HEK293T (cell line): ENCODE measurements around the gene CCDC177.

ENCODE experiments used
- ARNT ChIP-seq: fragments of 450-650 bp; IDR thresholded peaks from 2 replicates; pipeline ENCODE4 v1.6.1; 2017; ENCODE audit warnings: mild to moderate bottlenecking
- BHLHE40 ChIP-seq: fragments of 450-650 bp; IDR thresholded peaks from 2 replicates; pipeline ENCODE4 v1.6.1; 2016; ENCODE audit warnings: mild to moderate bottlenecking, moderate library complexity, borderline replicate concordance
- CTBP1 ChIP-seq: fragments of 450-650 bp; IDR thresholded peaks from 2 replicates; pipeline ENCODE4 v1.6.1; 2016; ENCODE audit warnings: borderline replicate concordance
- ELF4 ChIP-seq: fragments of 450-650 bp; IDR thresholded peaks from 2 replicates; pipeline ENCODE4 v1.6.1; 2017; ENCODE audit warnings: antibody characterized with exemption
- FOXA1 ChIP-seq: fragments of 450-650 bp; IDR thresholded peaks from 2 replicates; pipeline ENCODE4 v1.6.1; 2016; ENCODE audit warnings: mild to moderate bottlenecking
- FOXK2 ChIP-seq: fragments of 450-650 bp; IDR thresholded peaks from 2 replicates; pipeline ENCODE4 v1.6.1; 2016; ENCODE audit warnings: mild to moderate bottlenecking
- FOXM1 ChIP-seq: fragments of 450-650 bp; IDR thresholded peaks from 2 replicates; pipeline ENCODE4 v1.6.1; 2017; ENCODE audit warnings: mild to moderate bottlenecking, borderline replicate concordance
- HDGF ChIP-seq: fragments of 450-650 bp; IDR thresholded peaks from 2 replicates; pipeline ENCODE4 v1.6.1; 2017; ENCODE audit warnings: antibody characterized with exemption, borderline replicate concordance
- LEF1 ChIP-seq: fragments of 450-650 bp; IDR thresholded peaks from 2 replicates; pipeline ENCODE4 v1.6.1; 2017; ENCODE audit warnings: mild to moderate bottlenecking, borderline replicate concordance
- NFRKB ChIP-seq: fragments of 450-650 bp; IDR thresholded peaks from 2 replicates; pipeline ENCODE4 v1.6.1; 2016; ENCODE audit warnings: mild to moderate bottlenecking, moderate library complexity
- SP1 ChIP-seq: fragments of 450-650 bp; IDR thresholded peaks from 2 replicates; pipeline ENCODE4 v1.6.1; 2017
- TF ChIP-seq, protein P1 (sequence below): fragments of 450-650 bp; IDR thresholded peaks from 2 replicates; pipeline ENCODE4 v1.6.1; 2016

DNA sequence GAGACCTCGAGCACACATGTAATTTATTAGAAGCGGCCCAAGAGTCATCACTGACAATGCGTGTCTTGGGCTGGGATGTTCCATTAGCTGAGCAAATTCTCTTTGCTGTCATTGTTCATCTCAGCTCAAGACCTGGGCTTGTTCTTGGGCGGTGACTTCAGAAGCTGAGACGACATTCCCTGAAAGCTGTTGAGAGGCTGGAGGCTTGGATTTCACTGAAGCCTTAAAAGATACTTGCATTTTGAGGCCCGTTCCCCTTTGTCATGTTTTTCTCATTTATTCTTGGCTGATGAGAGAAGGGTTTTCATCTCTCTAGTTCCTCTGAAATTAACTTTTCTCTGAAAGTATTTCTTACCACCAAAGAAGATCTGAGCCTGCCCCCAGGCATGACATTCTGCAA lies 20.2 kb upstream of the CCDC177 start:
- TF ChIP-seq HDGF (no peak), SP1 (no peak), ELF4 (no peak), FOXA1 (no peak), FOXK2 (no peak), FOXM1 (no peak), NFRKB (no peak), CTBP1 (no peak), LEF1 (no peak), ARNT (no peak), BHLHE40 (no peak)
- TF ChIP-seq, protein P1, sequence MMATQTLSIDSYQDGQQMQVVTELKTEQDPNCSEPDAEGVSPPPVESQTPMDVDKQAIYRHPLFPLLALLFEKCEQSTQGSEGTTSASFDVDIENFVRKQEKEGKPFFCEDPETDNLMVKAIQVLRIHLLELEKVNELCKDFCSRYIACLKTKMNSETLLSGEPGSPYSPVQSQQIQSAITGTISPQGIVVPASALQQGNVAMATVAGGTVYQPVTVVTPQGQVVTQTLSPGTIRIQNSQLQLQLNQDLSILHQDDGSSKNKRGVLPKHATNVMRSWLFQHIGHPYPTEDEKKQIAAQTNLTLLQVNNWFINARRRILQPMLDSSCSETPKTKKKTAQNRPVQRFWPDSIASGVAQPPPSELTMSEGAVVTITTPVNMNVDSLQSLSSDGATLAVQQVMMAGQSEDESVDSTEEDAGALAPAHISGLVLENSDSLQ, result no peak
